ENCODE results near the gene TAS2R10. TPM values are rescaled to one million over a fixed set of nuclear protein-coding genes. Genes with fewer than 3 reads are reported as not detected.

TAS2R10 gene
- total and polyA plus RNA-seq, 7 donors: 0.09 to 2.9 (median 0.44) TPM; not detected in 3

DNA sequence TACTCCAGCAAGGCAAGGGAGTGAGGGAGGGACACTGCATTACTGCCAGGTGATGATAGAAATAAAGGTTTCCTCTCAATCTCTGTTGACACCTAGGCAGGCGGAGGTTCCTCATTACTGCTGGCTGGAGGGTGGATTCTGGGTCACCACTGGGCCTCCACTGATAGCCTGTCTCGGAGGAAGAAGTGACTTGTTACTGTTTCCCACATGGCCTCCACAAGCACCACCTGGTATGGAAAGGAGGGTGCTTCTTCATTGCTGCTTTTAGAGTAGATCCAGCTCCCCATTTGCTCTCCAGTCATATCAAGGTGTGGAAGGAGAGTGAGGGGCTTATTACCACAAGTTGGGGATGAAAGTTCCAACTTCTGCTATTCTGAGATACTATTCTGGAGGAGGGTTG, 16.7 kb upstream of the TAS2R10 start:
- H3K27me3 ChIP-seq: no peaks in the 10 kb centered on the region
- H3K9me3 ChIP-seq: no peaks in the 10 kb centered on the region
- TF ChIP-seq POLR2A (IDR thresholded peaks at IDR 0.05) (no peak), POLR2AphosphoS5 (IDR thresholded peaks at IDR 0.05) (no peak), EP300 (IDR thresholded peaks at IDR 0.05) (no peak)
- TF ChIP-seq, protein P1, sequence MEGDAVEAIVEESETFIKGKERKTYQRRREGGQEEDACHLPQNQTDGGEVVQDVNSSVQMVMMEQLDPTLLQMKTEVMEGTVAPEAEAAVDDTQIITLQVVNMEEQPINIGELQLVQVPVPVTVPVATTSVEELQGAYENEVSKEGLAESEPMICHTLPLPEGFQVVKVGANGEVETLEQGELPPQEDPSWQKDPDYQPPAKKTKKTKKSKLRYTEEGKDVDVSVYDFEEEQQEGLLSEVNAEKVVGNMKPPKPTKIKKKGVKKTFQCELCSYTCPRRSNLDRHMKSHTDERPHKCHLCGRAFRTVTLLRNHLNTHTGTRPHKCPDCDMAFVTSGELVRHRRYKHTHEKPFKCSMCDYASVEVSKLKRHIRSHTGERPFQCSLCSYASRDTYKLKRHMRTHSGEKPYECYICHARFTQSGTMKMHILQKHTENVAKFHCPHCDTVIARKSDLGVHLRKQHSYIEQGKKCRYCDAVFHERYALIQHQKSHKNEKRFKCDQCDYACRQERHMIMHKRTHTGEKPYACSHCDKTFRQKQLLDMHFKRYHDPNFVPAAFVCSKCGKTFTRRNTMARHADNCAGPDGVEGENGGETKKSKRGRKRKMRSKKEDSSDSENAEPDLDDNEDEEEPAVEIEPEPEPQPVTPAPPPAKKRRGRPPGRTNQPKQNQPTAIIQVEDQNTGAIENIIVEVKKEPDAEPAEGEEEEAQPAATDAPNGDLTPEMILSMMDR (IDR thresholded peaks at IDR 0.05): no peak
- H3K4me1 ChIP-seq: no peaks in the 10 kb centered on the region
- intact Hi-C loops (cut with DNase I): no loop called here
- peaks cover 0 to 14% (median 0%) of the 10 kb centered on the region in 4 donors for H3K36me3 ChIP-seq
- H3K27ac ChIP-seq: no peak overlapping the region
- no peak overlapping the region for H3K4me3 ChIP-seq
- DNase-seq: no peak
- WGBS, 2 donors: 95 to 98% methylated on average over 2 of the region's 2 CpGs

DNA sequence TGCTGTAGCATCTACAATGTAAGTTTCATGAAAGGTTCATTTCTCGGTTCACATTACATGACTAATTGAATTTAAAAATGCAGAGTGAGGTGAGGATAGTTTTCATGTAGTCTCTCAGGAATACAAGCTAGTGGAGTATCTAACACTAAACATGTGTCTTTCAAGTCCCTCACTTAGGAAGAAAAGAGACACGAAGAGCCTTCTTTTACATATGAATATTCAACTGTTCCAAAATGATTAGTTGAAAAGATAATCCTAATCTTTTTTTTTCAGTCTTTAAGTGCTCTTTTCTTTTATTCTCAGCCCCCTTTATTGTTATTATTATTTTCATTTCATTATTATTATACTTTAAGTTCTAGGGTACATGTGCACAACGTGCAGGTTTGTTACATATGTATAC, 12.3 kb upstream of the TAS2R10 start:
- peaks cover 0 to 7% (median 0%) of the 10 kb centered on the region in 4 donors for H3K9me3 ChIP-seq
- H3K27ac ChIP-seq: no peak overlapping the region
- TF ChIP-seq, protein P1 (IDR thresholded peaks at IDR 0.05): no peak
- TF ChIP-seq EP300 (IDR thresholded peaks at IDR 0.05): no peak
- intact Hi-C loops (cut with DNase I): no loop called here
- WGBS, 2 donors: 90 to 93% methylated on average over 3 of the region's 3 CpGs
- no peaks in the 10 kb centered on the region for H3K27me3 ChIP-seq
- no peak overlapping the region for H3K4me3 ChIP-seq
- no peaks in the 10 kb centered on the region for H3K4me1 ChIP-seq
- DNase-seq: no peak
- no peaks in the 10 kb centered on the region for H3K36me3 ChIP-seq

DNA sequence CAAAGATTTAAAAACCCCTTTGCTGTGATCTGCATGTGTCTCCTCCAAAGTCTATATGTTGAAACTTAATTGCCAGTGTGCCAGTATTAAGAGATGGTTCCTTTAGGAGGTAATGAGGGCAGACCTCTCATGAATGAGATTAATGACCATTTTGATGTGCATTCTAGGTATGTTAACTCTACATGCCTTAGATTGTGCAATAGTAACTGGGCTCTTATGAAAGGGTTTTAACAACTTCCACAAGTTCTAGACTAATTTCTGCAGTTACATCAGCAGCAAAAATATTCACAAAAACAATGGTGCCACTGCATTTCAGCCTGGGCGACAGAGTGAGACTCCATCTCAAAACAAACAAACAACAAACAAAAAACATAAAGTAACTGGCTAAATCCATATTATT, 3.8 kb upstream of the TAS2R10 start:
- Histone ChIP-seq H3K27me3 (no peaks in the 10 kb centered on the region), H3K4me3 (no peak overlapping the region), H3K9me3 (no peaks in the 10 kb centered on the region), H3K36me3 (no peaks in the 10 kb centered on the region), H3K4me1 (no peaks in the 10 kb centered on the region), H3K27ac (no peak overlapping the region)
- intact Hi-C loops (cut with DNase I): no loop called here
- no peak for DNase-seq
- TF ChIP-seq EP300 (IDR thresholded peaks at IDR 0.05) (no peak), POLR2AphosphoS5 (IDR thresholded peaks at IDR 0.05) (no peak), POLR2A (IDR thresholded peaks at IDR 0.05) (no peak)
- TF ChIP-seq, protein P1 (IDR thresholded peaks at IDR 0.05): no peak
- WGBS, 2 donors: 97 to 99% methylated on average over 1 of the region's 1 CpG

- Histone ChIP-seq H3K4me1 (no peaks in the 10 kb centered on the region), H3K36me3 (no peaks in the 10 kb centered on the region), H3K9me3 (no peaks in the 10 kb centered on the region), H3K4me3 (no peak overlapping the region), H3K27ac (no peak overlapping the region), H3K27me3 (no peaks in the 10 kb centered on the region)
- intact Hi-C loops (cut with DNase I): no loop called here
- no peak for DNase-seq
- WGBS, 2 donors: 85 to 89% methylated on average over 3 of the region's 3 CpGs
- TF ChIP-seq POLR2A (IDR thresholded peaks at IDR 0.05) (no peak), EP300 (IDR thresholded peaks at IDR 0.05) (no peak), POLR2AphosphoS5 (IDR thresholded peaks at IDR 0.05) (no peak)
- TF ChIP-seq, protein P1 (IDR thresholded peaks at IDR 0.05): no peak
Measured at GRCh38 chr12:10824957-10825356, 1.2 kb downstream of the TAS2R10 start.

DNA sequence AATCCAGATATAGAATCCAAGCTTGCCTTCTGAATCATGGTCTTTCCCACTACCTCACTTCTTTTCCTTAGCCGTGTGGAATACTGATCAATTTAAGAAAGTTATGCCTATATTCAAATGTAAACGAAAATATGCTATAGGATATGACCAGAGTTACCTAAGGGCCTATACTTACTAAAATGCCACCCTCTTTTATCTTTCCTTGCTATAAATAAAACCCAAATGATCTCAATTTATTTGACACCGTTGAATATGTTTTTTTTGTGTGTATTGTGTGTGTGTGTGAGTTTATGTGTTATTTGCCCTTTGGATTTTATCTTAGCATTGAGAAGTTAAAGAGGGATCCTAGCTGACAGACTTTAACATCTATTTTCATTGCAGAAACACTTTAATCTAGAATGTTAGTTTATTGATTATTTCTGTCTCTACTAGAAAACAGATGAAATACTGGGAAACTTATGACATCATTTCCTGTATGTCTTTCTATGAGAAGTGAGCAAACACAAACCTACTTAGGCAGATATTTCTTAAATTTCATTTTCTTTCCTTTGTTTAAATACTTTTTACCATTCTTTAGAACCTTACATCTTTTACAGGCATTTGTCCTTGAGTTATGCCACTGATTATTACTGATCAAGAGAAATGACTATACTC, 14.1 kb downstream of the TAS2R10 start:
- intact Hi-C loops (cut with DNase I): no loop called here
- Histone ChIP-seq H3K27me3 (no peaks in the 10 kb centered on the region), H3K9me3 (peaks cover 0 to 3% (median 0%) of the 10 kb centered on the region in 4 donors), H3K27ac (no peak overlapping the region), H3K4me3 (no peak overlapping the region), H3K4me1 (no peaks in the 10 kb centered on the region), H3K36me3 (no peaks in the 10 kb centered on the region)
- 66 to 80% methylated on average over 3 of the region's 3 CpGs for WGBS, 2 donors
- DNase-seq: no peak
- TF ChIP-seq EP300 (IDR thresholded peaks at IDR 0.05): no peak
- no peak for TF ChIP-seq POLR2AphosphoS5 (IDR thresholded peaks at IDR 0.05)
- no peak for TF ChIP-seq POLR2A (IDR thresholded peaks at IDR 0.05)
- TF ChIP-seq, protein P1 (IDR thresholded peaks at IDR 0.05): no peak
